Cardiac fibroblast (primary cell): Measurements from ENCODE around the gene FURIN.

Source experiments
- DNase-seq, 2 donors: peaks; one replicate each; pipeline versions ENCODE4 v3.0.0 to v3.0.0-alpha.2; 2010; ENCODE audit warnings: low read depth in 2 of 2
- H3K4me3 ChIP-seq, 2 donors: replicated peaks in 1 of 2; 1 replicate in 1 of 2; 2 replicates in 1 of 2; pipeline ENCODE4 v1.5.1; 2011; ENCODE audit warnings: low read depth in 2 of 2, low read length in 2 of 2, mild to moderate bottlenecking in 2 of 2, moderate library complexity in 1 of 2
- CTCF ChIP-seq: IDR thresholded peaks from one replicate; pipeline ENCODE4 v1.5.1; 2011; ENCODE audit warnings: low read depth, mild to moderate bottlenecking, low read length, inconsistent platforms

Gene FURIN

GRCh38 chr15:90877996-90878395 is 9.6 kb downstream of the FURIN start:
- no peak for DNase-seq
- no peak for TF ChIP-seq CTCF
- no peak overlapping the region for H3K4me3 ChIP-seq

DNA sequence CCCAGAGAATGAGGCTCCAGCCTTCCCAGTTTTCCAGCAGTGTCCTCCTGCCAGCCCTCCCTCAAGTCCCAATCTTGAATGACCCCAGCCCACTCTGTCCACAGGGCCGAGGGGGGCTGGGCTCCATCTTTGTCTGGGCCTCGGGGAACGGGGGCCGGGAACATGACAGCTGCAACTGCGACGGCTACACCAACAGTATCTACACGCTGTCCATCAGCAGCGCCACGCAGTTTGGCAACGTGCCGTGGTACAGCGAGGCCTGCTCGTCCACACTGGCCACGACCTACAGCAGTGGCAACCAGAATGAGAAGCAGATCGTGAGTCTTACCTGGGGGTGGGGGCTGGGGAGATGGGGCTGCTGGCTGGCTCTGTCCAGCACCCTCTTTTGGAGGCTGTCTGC is 10.3 kb downstream of the FURIN start:
- DNase-seq: no peak
- no peak for TF ChIP-seq CTCF
- no peak overlapping the region for H3K4me3 ChIP-seq

GRCh38 chr15:90879730-90880366 is 11.5 kb downstream of the FURIN start:
- TF ChIP-seq CTCF: no peak
- no peak for DNase-seq
- no peak overlapping the region for H3K4me3 ChIP-seq

- no peak for TF ChIP-seq CTCF
- H3K4me3 ChIP-seq: no peak overlapping the region
- DNase-seq: no peak
Measured at GRCh38 chr15:90880381-90881145, 12.2 kb downstream of the FURIN start.

DNA sequence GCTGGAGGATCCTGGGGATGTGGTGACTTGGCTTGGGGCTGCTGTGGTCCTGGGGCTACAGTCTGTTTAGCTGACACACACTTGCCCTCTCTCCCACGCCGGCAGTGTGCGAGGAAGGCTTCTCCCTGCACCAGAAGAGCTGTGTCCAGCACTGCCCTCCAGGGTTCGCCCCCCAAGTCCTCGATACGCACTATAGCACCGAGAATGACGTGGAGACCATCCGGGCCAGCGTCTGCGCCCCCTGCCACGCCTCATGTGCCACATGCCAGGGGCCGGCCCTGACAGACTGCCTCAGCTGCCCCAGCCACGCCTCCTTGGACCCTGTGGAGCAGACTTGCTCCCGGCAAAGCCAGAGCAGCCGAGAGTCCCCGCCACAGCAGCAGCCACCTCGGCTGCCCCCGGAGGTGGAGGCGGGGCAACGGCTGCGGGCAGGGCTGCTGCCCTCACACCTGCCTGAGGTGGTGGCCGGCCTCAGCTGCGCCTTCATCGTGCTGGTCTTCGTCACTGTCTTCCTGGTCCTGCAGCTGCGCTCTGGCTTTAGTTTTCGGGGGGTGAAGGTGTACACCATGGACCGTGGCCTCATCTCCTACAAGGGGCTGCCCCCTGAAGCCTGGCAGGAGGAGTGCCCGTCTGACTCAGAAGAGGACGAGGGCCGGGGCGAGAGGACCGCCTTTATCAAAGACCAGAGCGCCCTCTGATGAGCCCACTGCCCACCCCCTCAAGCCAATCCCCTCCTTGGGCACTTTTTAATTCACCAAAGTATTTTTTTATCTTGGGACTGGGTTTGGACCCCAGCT is 13.0 kb downstream of the FURIN start:
- no peak for TF ChIP-seq CTCF
- DNase-seq: no peak
- H3K4me3 ChIP-seq: no peak overlapping the region

GRCh38 chr15:90881978-90882721 is 13.8 kb downstream of the FURIN start:
- no peak for TF ChIP-seq CTCF
- DNase-seq: no peak
- no peak overlapping the region for H3K4me3 ChIP-seq
